SK-N-SH (cell line): ENCODE measurements around the gene SLC35F1. TPM values are rescaled to one million over a fixed set of nuclear protein-coding genes. Genes with fewer than 3 reads are reported as not detected.

ENCODE experiments used
- CTCF ChIA-PET: fragments of 300-600, 350-600 bp; formaldehyde crosslinking; extraction: SDS; loops from one replicate; lab custom pipeline; 2021; lab: Yijun Ruan, JAX
- POLR2A ChIA-PET: fragments of 350-600 bp; sonication (Branson Sonifier 250); formaldehyde crosslinking; extraction: SDS; loops from one replicate; lab custom pipeline; 2020; ENCODE audit warnings: antibody characterized with exemption, inconsistent platforms; lab: Yijun Ruan, JAX
- DNase-seq: peaks from one replicate; pipeline ENCODE4 v3.0.0; 2012
- H2AFZ ChIP-seq: fragments of 200-600 bp; sonication (generic); 2 replicates; pipeline ENCODE4 v1.8.1; 2016; ENCODE audit warnings: antibody characterized with exemption, mild to moderate bottlenecking, low read depth
- H3F3A ChIP-seq: fragments of 200-600 bp; sonication (generic); replicated peaks from 2 replicates; pipeline ENCODE3; 2016; ENCODE audit warnings: antibody characterized with exemption, mild to moderate bottlenecking; ENCODE audit not compliant: insufficient read depth
- H3K27ac ChIP-seq, 2 experiments: fragments of 200-500 bp in 1 of 2; fragments of 200-600 bp in 1 of 2; sonication (Bioruptor generic) in 1 of 2; sonication (generic), shearing (Covaris generic) in 1 of 2; 2 replicates each; pipeline versions ENCODE4 v1.5.1 to v1.6.1; 2014 to 2016; ENCODE audit warnings: low read depth in 2 of 2, inconsistent platforms in 1 of 2, low read length in 1 of 2, mild to moderate bottlenecking in 1 of 2, mixed read lengths in 1 of 2
- H3K27me3 ChIP-seq: fragments of 200-600 bp; sonication (generic), shearing (Covaris generic); 2 replicates; pipeline ENCODE4 v1.6.1; 2016; ENCODE audit warnings: mixed run types; ENCODE audit not compliant: insufficient read depth
- H3K36me3 ChIP-seq, 2 experiments: fragments of 200-500 bp in 1 of 2; fragments of 200-600 bp in 1 of 2; sonication (Bioruptor generic) in 1 of 2; sonication (generic) in 1 of 2; replicated peaks in 1 of 2; 2 replicates each; pipeline versions ENCODE3 to v1.5.1; 2014 to 2016; ENCODE audit warnings: low read length in 1 of 2, mild to moderate bottlenecking in 1 of 2; ENCODE audit not compliant: insufficient read depth in 2 of 2, control insufficient read depth in 1 of 2
- H3K4me1 ChIP-seq, 2 experiments: fragments of 200-500 bp in 1 of 2; fragments of 200-600 bp in 1 of 2; sonication (Bioruptor generic) in 1 of 2; sonication (generic), shearing (Covaris generic) in 1 of 2; 2 replicates each; pipeline versions ENCODE4 v1.5.1 to v1.6.1; 2014 to 2016; ENCODE audit warnings: low read depth in 1 of 2, low read length in 1 of 2, mixed run types in 1 of 2; ENCODE audit not compliant: insufficient read depth in 2 of 2, control insufficient read depth in 1 of 2
- H3K4me2 ChIP-seq: fragments of 200-600 bp; sonication (generic), shearing (Covaris generic); 2 replicates; pipeline ENCODE4 v1.6.1; 2017; ENCODE audit warnings: mixed run types
- H3K4me3 ChIP-seq, 2 experiments: fragments of 200-500 bp in 1 of 2; fragments of 200-600 bp in 1 of 2; sonication (Bioruptor generic) in 1 of 2; sonication (generic), shearing (Covaris generic) in 1 of 2; 2 replicates each; pipeline versions ENCODE4 v1.5.1 to v1.8.1; 2014 to 2016; ENCODE audit warnings: low read depth in 2 of 2, inconsistent platforms in 1 of 2, low read length in 1 of 2, mild to moderate bottlenecking in 1 of 2, mixed read lengths in 1 of 2, moderate library complexity in 1 of 2
- H3K79me2 ChIP-seq: fragments of 200-600 bp; sonication (generic); 2 replicates; pipeline ENCODE4 v1.8.1; 2017; ENCODE audit warnings: mild to moderate bottlenecking; ENCODE audit not compliant: insufficient read depth
- H3K9ac ChIP-seq: fragments of 200-600 bp; sonication (generic); 2 replicates; pipeline ENCODE4 v1.6.1; 2017; ENCODE audit warnings: mixed run types
- H3K9me2 ChIP-seq: fragments of 200-600 bp; sonication (generic); 2 replicates; pipeline ENCODE4 v1.6.1; 2017; ENCODE audit warnings: mixed run types
- H3K9me3 ChIP-seq: fragments of 200-600 bp; sonication (generic); 2 replicates; pipeline ENCODE4 v1.6.1; 2017; ENCODE audit warnings: mixed run types, mild to moderate bottlenecking, moderate library complexity
- H4K20me1 ChIP-seq: fragments of 200-600 bp; sonication (generic); 2 replicates; pipeline ENCODE4 v1.6.1; 2017; ENCODE audit warnings: mild to moderate bottlenecking, mixed run types; ENCODE audit not compliant: insufficient read depth
- CHD2 ChIP-seq: fragments of 150-350 bp; IDR thresholded peaks from 2 replicates; pipeline ENCODE4 v1.6.1; 2018; ENCODE audit warnings: low read length; ENCODE audit not compliant: partially characterized antibody
- ELF1 ChIP-seq: IDR thresholded peaks from 2 replicates; pipeline ENCODE4 v1.4.0; 2012
- EZH2phosphoT487 ChIP-seq: fragments of 200-600 bp; sonication (generic); IDR thresholded peaks from 2 replicates; pipeline ENCODE4 v1.6.1; 2017; ENCODE audit warnings: low read depth, mixed run types, mild to moderate bottlenecking, antibody characterized with exemption, moderate library complexity, borderline replicate concordance
- FOSL2 ChIP-seq: IDR thresholded peaks from 2 replicates; pipeline ENCODE4 v1.4.0; 2012; ENCODE audit warnings: low read depth, mild to moderate bottlenecking, moderate library complexity, borderline replicate concordance
- FOXJ3 ChIP-seq: sonication (generic); formaldehyde crosslinking; IDR thresholded peaks from 2 replicates; pipeline ENCODE4 v1.5.1; 2020; ENCODE audit warnings: mild to moderate bottlenecking, missing genetic modification reagents
- MEF2A ChIP-seq: IDR thresholded peaks from 2 replicates; pipeline ENCODE4 v1.4.0; 2012; ENCODE audit warnings: low read depth, borderline replicate concordance
- MXI1 ChIP-seq: IDR thresholded peaks from 2 replicates; pipeline ENCODE4 v1.6.1; 2012; ENCODE audit warnings: mild to moderate bottlenecking, low read depth, low read length, improper control_type of control experiment
- NRF1 ChIP-seq: IDR thresholded peaks from 2 replicates; pipeline ENCODE4 v1.6.1; 2012; ENCODE audit warnings: low read depth, mild to moderate bottlenecking, low read length
- PBX3 ChIP-seq: IDR thresholded peaks from 2 replicates; pipeline ENCODE4; 2012
- POLR2AphosphoS5 ChIP-seq: IDR thresholded peaks from 2 replicates; pipeline ENCODE4 v1.6.1; 2012; ENCODE audit warnings: low read depth, low read length
- RAD21 ChIP-seq: IDR thresholded peaks from 2 replicates; pipeline ENCODE4 v1.6.1; 2012; ENCODE audit warnings: mild to moderate bottlenecking, low read length
- RCOR1 ChIP-seq: fragments of 150-350 bp; IDR thresholded peaks from 2 replicates; pipeline ENCODE4 v1.6.1; 2017; ENCODE audit warnings: antibody characterized with exemption, low read length
- RFX5 ChIP-seq: IDR thresholded peaks from 2 replicates; pipeline ENCODE4 v1.6.1; 2012; ENCODE audit warnings: mild to moderate bottlenecking, improper control_type of control experiment, low read length
- SIN3A ChIP-seq: IDR thresholded peaks from 2 replicates; pipeline ENCODE4 v1.6.1; 2012; ENCODE audit warnings: low read depth, mild to moderate bottlenecking, low read length, moderate library complexity, borderline replicate concordance
- TAF1 ChIP-seq: IDR thresholded peaks from 2 replicates; pipeline ENCODE4 v1.6.1; 2012; ENCODE audit warnings: low read depth, mild to moderate bottlenecking, low read length, moderate library complexity, borderline replicate concordance
- TEAD4 ChIP-seq: IDR thresholded peaks from 2 replicates; pipeline ENCODE4 v1.4.0; 2012; ENCODE audit warnings: mild to moderate bottlenecking, borderline replicate concordance; ENCODE audit not compliant: insufficient read depth
- WGBS: methylation state at CpG from one replicate; pipeline ENCODE4 v1.1.6; 2017; ENCODE audit warnings: low lambda C conversion rate; 5-methylcytosine and 5-hydroxymethylcytosine counted together
- polyA plus RNA-seq, 3 experiments: library from polyadenylated mRNA; depleted of rRNA; stranded (reverse); fragments of >200 nt; gene quantifications; 2 replicates each; pipeline ENCODE4 v1.2.3, GENCODE V29; 2012
- TF ChIP-seq, protein P1 (sequence below): IDR thresholded peaks from 2 replicates; pipeline ENCODE4 v1.4.0; 2012; ENCODE audit warnings: low read depth, borderline replicate concordance
- TF ChIP-seq, protein P2 (sequence below): IDR thresholded peaks from 2 replicates; pipeline ENCODE4 v1.4.0; 2012; ENCODE audit warnings: low read depth

SLC35F1 gene
- polyA plus RNA-seq, 1 of the 3 experiments (the other 2 are of a cell fraction) = under 0.01 TPM

GRCh38 chr6:117932001-117932400 is 24.9 kb downstream of the SLC35F1 start:
- Histone ChIP-seq H4K20me1 (no peaks in the 10 kb centered on the region), H3K27me3 (no peaks in the 10 kb centered on the region), H2AFZ (no peak overlapping the region), H3K4me1 (no peaks in the 10 kb centered on the region), H3K4me3 (no peak overlapping the region), H3K79me2 (no peaks in the 10 kb centered on the region), H3K36me3 (no peaks in the 10 kb centered on the region), H3F3A (no peaks in the 10 kb centered on the region), H3K4me2 (no peak overlapping the region), H3K9me2 (no peaks in the 10 kb centered on the region), H3K9ac (no peak overlapping the region), H3K27ac (no peak overlapping the region), H3K9me3 (no peaks in the 10 kb centered on the region)
- POLR2A ChIA-PET = no interaction called here
- TF ChIP-seq FOSL2 (no peak), CHD2 (no peak), FOXJ3 (CRISPR knock-in tag) (no peak)
- TF ChIP-seq, protein P1, sequence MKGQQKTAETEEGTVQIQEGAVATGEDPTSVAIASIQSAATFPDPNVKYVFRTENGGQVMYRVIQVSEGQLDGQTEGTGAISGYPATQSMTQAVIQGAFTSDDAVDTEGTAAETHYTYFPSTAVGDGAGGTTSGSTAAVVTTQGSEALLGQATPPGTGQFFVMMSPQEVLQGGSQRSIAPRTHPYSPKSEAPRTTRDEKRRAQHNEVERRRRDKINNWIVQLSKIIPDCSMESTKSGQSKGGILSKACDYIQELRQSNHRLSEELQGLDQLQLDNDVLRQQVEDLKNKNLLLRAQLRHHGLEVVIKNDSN = no peak
- 26% methylated on average over 3 of the region's 3 CpGs for WGBS
- no peak for DNase-seq
- CTCF ChIA-PET = no interaction called here

DNA sequence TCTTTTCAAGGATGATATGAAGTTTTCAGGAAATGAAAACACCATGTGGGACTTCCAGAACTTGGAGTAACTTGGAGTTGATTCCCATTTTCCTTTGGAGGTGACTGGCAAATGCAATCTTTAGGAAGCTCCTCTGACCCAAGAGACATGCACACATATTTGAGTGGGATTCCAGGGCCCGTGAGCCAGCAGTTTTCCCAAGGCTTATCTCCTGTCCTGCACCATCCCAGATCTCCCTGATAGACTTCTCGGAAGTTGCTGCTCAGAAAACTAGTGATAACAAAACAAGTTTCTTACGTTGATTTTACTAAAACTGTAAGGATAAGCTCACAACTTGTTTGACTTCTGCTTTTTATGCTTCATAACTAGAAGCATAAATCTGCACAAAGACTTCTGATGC is 25.6 kb downstream of the SLC35F1 start:
- H3K9me2 ChIP-seq = no peaks in the 10 kb centered on the region
- 4% methylated on average over 3 of the region's 3 CpGs for WGBS

More for the DNA sequence above, 25.6 kb downstream of the SLC35F1 start:
- no peaks in the 10 kb centered on the region for H3K79me2 ChIP-seq
- no peak overlapping the region for H2AFZ ChIP-seq
- H3K27me3 ChIP-seq = no peaks in the 10 kb centered on the region
- no peak overlapping the region for H3K4me2 ChIP-seq
- no peak overlapping the region for H3K4me3 ChIP-seq
- no peak overlapping the region for H3K9ac ChIP-seq
- H3K4me1 ChIP-seq = no peaks in the 10 kb centered on the region
- H3K9me3 ChIP-seq = no peaks in the 10 kb centered on the region
- no peaks in the 10 kb centered on the region for H3F3A ChIP-seq
- no peak for DNase-seq
- no peak for TF ChIP-seq RFX5
- TF ChIP-seq FOSL2 = no peak
- TF ChIP-seq, protein P2, sequence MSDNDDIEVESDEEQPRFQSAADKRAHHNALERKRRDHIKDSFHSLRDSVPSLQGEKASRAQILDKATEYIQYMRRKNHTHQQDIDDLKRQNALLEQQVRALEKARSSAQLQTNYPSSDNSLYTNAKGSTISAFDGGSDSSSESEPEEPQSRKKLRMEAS = no peak
- no peak for TF ChIP-seq RAD21
- no peak for TF ChIP-seq MXI1
- no peak for TF ChIP-seq PBX3
- TF ChIP-seq ELF1 = no peak
- TF ChIP-seq, protein P1 = no peak
- no peak for TF ChIP-seq POLR2AphosphoS5
- no peak for TF ChIP-seq FOXJ3 (CRISPR knock-in tag)
- no peak for TF ChIP-seq SIN3A
- no peak for TF ChIP-seq RCOR1
- TF ChIP-seq CHD2 = no peak
- TF ChIP-seq NRF1 = no peak
- no peak for TF ChIP-seq TEAD4
- TF ChIP-seq TAF1 = no peak
- no peak for TF ChIP-seq EZH2phosphoT487
- TF ChIP-seq MEF2A = no peak
- H4K20me1 ChIP-seq = no peaks in the 10 kb centered on the region
- CTCF ChIA-PET = no interaction called here
- POLR2A ChIA-PET = no interaction called here
- no peaks in the 10 kb centered on the region for H3K36me3 ChIP-seq
- H3K27ac ChIP-seq = no peak overlapping the region
